Heart right ventricle (tissue), 16 donors: Measurements from ENCODE around the gene SLC26A8. TPM values are rescaled to one million over a fixed set of nuclear protein-coding genes. Genes with fewer than 3 reads are reported as not detected.
A peak's percentile ranks its signal among the peaks of the same experiment; 100 is the strongest.
"Not testable (repeated sequence)": the region's sequence is repeated elsewhere in the genome, so short reads cannot be mapped to it uniquely, and the experiment has no call there.

Source experiments
- ATAC-seq, 8 donors: fragments of 200-7000 bp; cut with Tn5 transposase; one replicate each; pipeline ENCODE4 v1.9.1; 2020; ENCODE audit warnings: mild to moderate bottlenecking in 8 of 8, moderate library complexity in 8 of 8, moderate number of reproducible peaks in 1 of 8
- DNase-seq, 2 donors: peaks; one replicate each; pipeline ENCODE4 v3.0.0-alpha.2; 2020
- H3K27ac ChIP-seq, 10 donors: fragments of 200-600 bp; sonication (generic) in 2 of 10; one replicate each; pipeline versions ENCODE4 v1.5.0 to v1.8.0; 2020 to 2022; ENCODE audit warnings: mild to moderate bottlenecking in 3 of 10
- H3K27me3 ChIP-seq, 7 donors: fragments of 200-600 bp; one replicate each; pipeline ENCODE4 v1.8.0; 2021 to 2022; ENCODE audit warnings: mild to moderate bottlenecking in 2 of 7
- H3K36me3 ChIP-seq, 9 donors: fragments of 200-600 bp; sonication (generic) in 1 of 9; one replicate each; pipeline versions ENCODE4 v1.5.0 to v1.8.0; 2020 to 2022; ENCODE audit warnings: mild to moderate bottlenecking in 2 of 9
- H3K4me1 ChIP-seq, 9 donors: fragments of 200-600 bp; sonication (generic) in 1 of 9; one replicate each; pipeline versions ENCODE4 v1.5.0 to v1.8.0; 2020 to 2022; ENCODE audit warnings: mild to moderate bottlenecking in 4 of 9
- H3K4me3 ChIP-seq, 10 donors: fragments of 200-600 bp; sonication (generic) in 2 of 10; one replicate each; pipeline versions ENCODE4 v1.5.0 to v1.8.0; 2020 to 2022; ENCODE audit warnings: mild to moderate bottlenecking in 7 of 10, moderate library complexity in 2 of 10
- H3K9me3 ChIP-seq, 11 donors: fragments of 200-600 bp in 10 of 11; sonication (generic) in 2 of 11; one replicate each; pipeline versions ENCODE4 v1.5.0 to v1.8.0; 2013 to 2022; ENCODE audit warnings: mild to moderate bottlenecking in 2 of 11, control low read depth in 1 of 11, moderate library complexity in 1 of 11
- WGBS, 2 donors: extraction: QIAGEN DNeasy Blood & Tissue Kit; methylation state at CpG; one replicate each; pipeline ENCODE4 v1.1.7; 2013; ENCODE audit warnings: inconsistent platforms in 1 of 2; 5-methylcytosine and 5-hydroxymethylcytosine counted together
- intact Hi-C, 10 donors: fragments of 100-400 bp; cut with DNase I; formaldehyde crosslinking; loops; one replicate each; pipeline versions ENCODE4 v1.11.1 to v1.14.2; 2022
- polyA plus RNA-seq, 2 donors: library from polyadenylated mRNA; stranded (reverse); fragments of 200-250 nt; gene quantifications; one replicate each; pipeline ENCODE4 v1.2.3, GENCODE V29; 2013
- total RNA-seq, 10 donors: library from RNA; stranded (reverse); fragmentation: NEBNext Ultra II Directional in 3 of 10; extraction: Animal tissue kit (Norgen Biotek cat#: 25700) in 3 of 10; gene quantifications; one replicate each; pipeline versions ENCODE4 v1.2.1 to v1.2.4, GENCODE V29; 2021 to 2023
- TF ChIP-seq, protein P1 (sequence below), 9 donors: fragments of 200-600 bp; sonication (generic) in 2 of 9; IDR thresholded peaks; one replicate each; pipeline versions ENCODE4 v1.5.0 to v1.8.0; 2021 to 2022; ENCODE audit warnings: antibody characterized with exemption in 9 of 9, mild to moderate bottlenecking in 5 of 9, moderate library complexity in 1 of 9
- donor health status: Arrhythmogenic right ventricular cardiomyopathy.
- donor health status: ischemic (EF 13 %, LVEDD 7.1; RV severe dilation, severe dysfunction).
- donor health status: healthy with polysubstance abuse.
- donor health status: DM: no; HTN: yes; CAD: no.
- donor health status: DM: no; HTN: no; CAD: no.
- donor health status: ischemic (EF 25% LVEDD 6.9; RV normal size, moderate dysfunction).
- donor health status: ischemic (EF 25% LVEDD 5.7; RV mildly dilated, moderate dysfunction).
- donor health status: healthy.
- donor health status: DM: yes; HTN: yes; CAD: no.
- donor health status: Ischemic cardiomyopathy.
- donor health status: ischemic (EF 35%, LVEDD 5.7; RV mildly dilated, moderate dysfunction).
- donor health status: nonischemic (EF 11% LVEDD 7.7; RV severe dilation, severe dysfunction).
- donor health status: DM: yes; HTN: yes; CAD: no.
- donor health status: PGD.
- donor health status: ischemic (EF 29% LVEDD 5.4; RV normal size, mild dysfunction).
- donor health status: nonischemic (EF 23%, LVEDD 6.1; RV moderate dilation, normal function).

The SLC26A8 gene
- total and polyA plus RNA-seq, 12 donors = 0.03 to 0.11 (median 0.10) TPM; not detected in 6

DNA sequence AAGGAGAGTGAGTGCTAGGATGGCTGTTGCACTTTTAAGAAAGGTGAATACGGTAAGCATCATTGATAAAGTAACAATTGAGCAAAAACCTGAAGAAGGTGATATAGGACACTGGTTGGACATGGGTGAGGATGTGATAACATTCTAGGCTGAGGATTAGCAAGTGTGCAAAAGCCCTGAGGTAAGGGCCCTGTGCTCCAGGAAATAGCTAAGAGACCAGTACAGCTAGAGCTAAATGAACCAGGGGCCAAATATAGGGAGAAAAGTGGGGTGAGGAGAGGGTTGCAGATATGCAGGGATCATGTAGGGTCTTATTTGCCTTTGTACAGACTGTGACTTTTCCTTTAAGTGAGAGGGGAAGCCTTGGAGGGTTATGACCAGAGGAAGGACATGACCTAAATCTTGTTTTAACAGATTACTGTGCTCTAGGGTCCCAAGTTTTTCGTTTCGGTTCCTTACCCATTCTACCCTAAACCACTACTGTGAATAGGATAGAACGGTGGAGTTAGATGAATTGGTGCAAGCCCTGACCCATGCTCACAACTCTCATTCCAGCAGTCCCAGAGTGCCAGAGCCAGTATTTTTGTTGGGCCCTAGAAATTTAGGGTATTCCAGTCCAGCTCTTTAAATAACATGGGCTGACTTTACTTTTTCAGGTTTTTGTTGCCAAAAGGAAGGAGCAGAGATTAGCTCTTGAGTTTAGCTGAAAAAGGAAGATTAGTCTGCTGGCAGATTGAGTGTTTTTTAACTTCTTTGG is 13.9 kb upstream of the SLC26A8 start:
- peaks cover 11 to 81% (median 78%) of the 10 kb centered on the region in 9 donors for H3K4me1 ChIP-seq
- H3K27me3 ChIP-seq = no peaks in the 10 kb centered on the region
- 36 to 46% methylated on average over 4 of the region's 4 CpGs for WGBS, 2 donors
- peak overlapping the region in 5 of 10 donors; percentile 12 to 61 (median 51) for H3K27ac ChIP-seq
- H3K4me3 ChIP-seq = peak overlapping the region in 1 of 10 donors; percentile 3
- no peak for DNase-seq
- no peaks in the 10 kb centered on the region for H3K36me3 ChIP-seq
- peak in 7 of 8 donors; percentile 30 to 79 (median 62) for ATAC-seq
- H3K9me3 ChIP-seq = no peaks in the 10 kb centered on the region
- TF ChIP-seq, protein P1, sequence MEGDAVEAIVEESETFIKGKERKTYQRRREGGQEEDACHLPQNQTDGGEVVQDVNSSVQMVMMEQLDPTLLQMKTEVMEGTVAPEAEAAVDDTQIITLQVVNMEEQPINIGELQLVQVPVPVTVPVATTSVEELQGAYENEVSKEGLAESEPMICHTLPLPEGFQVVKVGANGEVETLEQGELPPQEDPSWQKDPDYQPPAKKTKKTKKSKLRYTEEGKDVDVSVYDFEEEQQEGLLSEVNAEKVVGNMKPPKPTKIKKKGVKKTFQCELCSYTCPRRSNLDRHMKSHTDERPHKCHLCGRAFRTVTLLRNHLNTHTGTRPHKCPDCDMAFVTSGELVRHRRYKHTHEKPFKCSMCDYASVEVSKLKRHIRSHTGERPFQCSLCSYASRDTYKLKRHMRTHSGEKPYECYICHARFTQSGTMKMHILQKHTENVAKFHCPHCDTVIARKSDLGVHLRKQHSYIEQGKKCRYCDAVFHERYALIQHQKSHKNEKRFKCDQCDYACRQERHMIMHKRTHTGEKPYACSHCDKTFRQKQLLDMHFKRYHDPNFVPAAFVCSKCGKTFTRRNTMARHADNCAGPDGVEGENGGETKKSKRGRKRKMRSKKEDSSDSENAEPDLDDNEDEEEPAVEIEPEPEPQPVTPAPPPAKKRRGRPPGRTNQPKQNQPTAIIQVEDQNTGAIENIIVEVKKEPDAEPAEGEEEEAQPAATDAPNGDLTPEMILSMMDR (IDR thresholded peaks at IDR 0.05) = no peak
- intact Hi-C loops = no loop called here

DNA sequence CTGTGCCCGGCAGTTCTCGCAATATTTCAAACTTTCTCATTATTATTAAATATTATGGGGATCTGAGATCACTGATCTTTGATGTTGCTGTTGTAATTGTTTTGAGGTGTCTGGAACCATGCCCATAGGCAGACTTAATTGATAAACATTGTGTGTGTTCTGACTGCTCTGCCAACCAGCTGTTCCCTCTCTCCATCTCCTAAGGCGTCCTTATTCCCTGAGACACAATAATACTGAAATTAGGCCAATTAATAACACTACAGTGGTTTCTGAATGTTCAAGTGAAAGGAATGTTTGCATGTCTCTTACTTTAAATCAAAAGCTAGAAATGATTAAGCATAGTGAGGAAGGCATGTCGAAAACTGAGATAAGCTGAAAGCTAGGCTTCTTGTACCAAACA is 10.8 kb upstream of the SLC26A8 start:
- Histone ChIP-seq H3K4me1 (peaks cover 11 to 100% (median 86%) of the 10 kb centered on the region in 9 donors), H3K27me3 (no peaks in the 10 kb centered on the region), H3K9me3 (no peaks in the 10 kb centered on the region), H3K27ac (no peak overlapping the region), H3K36me3 (no peaks in the 10 kb centered on the region), H3K4me3 (no peak overlapping the region)
- intact Hi-C loops = no loop called here
- DNase-seq (no peak), ATAC-seq (no peak)
- 67 to 70% methylated on average over 4 of the region's 4 CpGs for WGBS, 2 donors
- TF ChIP-seq, protein P1 (IDR thresholded peaks at IDR 0.05) = no peak

DNA sequence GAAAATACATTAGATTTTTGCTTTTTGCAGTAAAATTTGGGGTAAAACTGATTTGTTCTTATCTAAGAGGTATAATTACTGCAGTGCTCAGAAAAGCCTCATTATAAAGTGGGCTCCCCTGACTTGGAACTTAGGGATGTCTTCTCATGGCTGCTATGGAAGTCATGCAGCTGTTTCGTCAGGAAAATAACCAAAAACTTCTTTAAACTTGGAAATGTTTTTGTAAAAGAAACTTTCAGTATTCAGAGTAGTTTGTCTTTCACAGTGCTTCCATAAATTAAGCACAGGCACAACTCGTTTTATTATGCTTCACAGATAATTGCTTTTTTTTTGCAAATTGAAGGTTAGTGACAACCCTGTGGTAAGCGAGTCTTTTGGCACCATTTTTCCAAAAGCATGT is 10.0 kb upstream of the SLC26A8 start:
- intact Hi-C loops = loop anchor here in 1 of 10 donors (5.0 kb wide), 1 partner anchor 163 kb away; the partner anchor contains the start of gene BRPF3
- DNase-seq (no peak), ATAC-seq (no peak)
- TF ChIP-seq, protein P1 (IDR thresholded peaks at IDR 0.05) = no peak
- WGBS, 2 donors = 65 to 77% methylated on average over 3 of the region's 3 CpGs
- Histone ChIP-seq H3K27me3 (no peaks in the 10 kb centered on the region), H3K36me3 (no peaks in the 10 kb centered on the region), H3K27ac (no peak overlapping the region), H3K4me3 (no peak overlapping the region), H3K4me1 (peaks cover 16 to 100% (median 86%) of the 10 kb centered on the region in 9 donors), H3K9me3 (no peaks in the 10 kb centered on the region)

GRCh38 chr6:36033935-36034334 is 9.5 kb upstream of the SLC26A8 start:
- TF ChIP-seq, protein P1 (IDR thresholded peaks at IDR 0.05) = no peak
- ATAC-seq (peak in 1 of 8 donors; percentile 59), DNase-seq (no peak)
- H3K27ac ChIP-seq = peak overlapping the region in 1 of 10 donors; percentile 96
- H3K36me3 ChIP-seq = no peaks in the 10 kb centered on the region
- no peaks in the 10 kb centered on the region for H3K9me3 ChIP-seq
- intact Hi-C loops = loop anchor here in 1 of 10 donors (5.0 kb wide), 1 partner anchor 163 kb away; the partner anchor contains the start of gene BRPF3
- peaks cover 13 to 96% (median 86%) of the 10 kb centered on the region in 9 donors for H3K4me1 ChIP-seq
- WGBS, 2 donors = 71% methylated on average over 3 of the region's 3 CpGs
- H3K27me3 ChIP-seq = no peaks in the 10 kb centered on the region
- H3K4me3 ChIP-seq = no peak overlapping the region

DNA sequence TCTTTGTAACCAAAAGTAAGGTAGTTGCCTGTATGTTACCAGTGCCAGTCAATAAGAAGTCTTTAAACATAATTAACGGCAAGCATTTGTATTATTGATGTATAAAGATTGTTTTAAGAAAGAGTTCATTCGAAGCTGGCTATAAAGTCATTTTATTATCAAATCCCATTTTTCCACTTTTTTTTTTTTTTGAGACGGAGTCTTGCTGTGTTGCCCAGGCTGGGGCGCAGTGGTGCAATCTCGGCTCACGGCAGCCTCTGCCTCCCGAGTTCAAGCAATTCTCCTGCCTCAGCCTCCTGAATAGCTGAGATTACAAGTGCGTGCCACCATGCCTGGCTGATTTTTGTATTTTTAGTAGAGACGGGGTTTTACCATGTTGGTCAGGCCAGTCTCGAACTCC is 8.7 kb upstream of the SLC26A8 start:
- H3K9me3 ChIP-seq, ATAC-seq, H3K27me3 ChIP-seq, DNase-seq, H3K4me3 ChIP-seq, H3K36me3 ChIP-seq: not testable (repeated sequence)
- intact Hi-C loops = loop anchor here in 1 of 10 donors (5.0 kb wide), 1 partner anchor 164 kb away; the partner anchor contains the start of gene BRPF3
- Histone ChIP-seq H3K4me1 (peaks cover 9 to 88% (median 78%) of the 10 kb centered on the region in 9 donors), H3K27ac (peak overlapping the region in 1 of 10 donors; percentile 96)
- WGBS, 2 donors = 95 to 96% methylated on average over 10 of the region's 10 CpGs
